ENCODE results near the gene PITX3. TPM values are rescaled to one million over a fixed set of nuclear protein-coding genes. Genes with fewer than 3 reads are reported as not detected.

Gene PITX3
- total and polyA plus RNA-seq, 10 donors = not detected

- intact Hi-C loops (cut with DNase I; ENCODE audit: low total_unique reads) = no loop called here
- TF ChIP-seq CTCF (IDR thresholded peaks at IDR 0.05 in 8 of 11, conservative IDR thresholded peaks at IDR 0.05 in 3 of 11) = no peak
- TF ChIP-seq POLR2AphosphoS5 (IDR thresholded peaks at IDR 0.05) = no peak
- TF ChIP-seq POLR2A (IDR thresholded peaks at IDR 0.05) = no peak
- Histone ChIP-seq H3K36me3 (peaks cover 0 to 89% (median 22%) of the 10 kb centered on the region in 6 donors), H3K9me3 (no peaks in the 10 kb centered on the region), H3K27me3 (replicated peaks in 1 of 7) (no peaks in the 10 kb centered on the region), H3K4me1 (peaks cover 0 to 49% (median 11%) of the 10 kb centered on the region in 6 donors), H3K4me3 (no peak overlapping the region), H3K27ac (no peak overlapping the region)
- DNase-seq = no peak
- WGBS, 5 donors = 70 to 94% (median 91%) methylated on average over 4 of the region's 4 CpGs
Observed at GRCh38 chr10:102262744-102263370, 21.5 kb upstream of the PITX3 start.

GRCh38 chr10:102261842-102262241, 20.5 kb upstream of the PITX3 start:
- Histone ChIP-seq H3K4me1 (peaks cover 0 to 45% (median 3%) of the 10 kb centered on the region in 6 donors), H3K4me3 (no peak overlapping the region), H3K36me3 (peaks cover 0 to 92% (median 24%) of the 10 kb centered on the region in 6 donors), H3K27me3 (replicated peaks in 1 of 7) (no peaks in the 10 kb centered on the region), H3K9me3 (no peaks in the 10 kb centered on the region), H3K27ac (no peak overlapping the region)
- TF ChIP-seq POLR2AphosphoS5 (IDR thresholded peaks at IDR 0.05) (no peak), POLR2A (IDR thresholded peaks at IDR 0.05) (no peak), CTCF (IDR thresholded peaks at IDR 0.05 in 8 of 11, conservative IDR thresholded peaks at IDR 0.05 in 3 of 11) (no peak)
- 80 to 88% (median 86%) methylated on average over 6 of the region's 6 CpGs for whole genome bisulfite sequencing, 5 donors
- intact Hi-C loops (cut with DNase I; ENCODE audit: low total_unique reads) = no loop called here
- DNase-seq = no peak

GRCh38 chr10:102261196-102261595, 19.9 kb upstream of the PITX3 start:
- TF ChIP-seq CTCF (IDR thresholded peaks at IDR 0.05 in 8 of 11, conservative IDR thresholded peaks at IDR 0.05 in 3 of 11) (no peak), POLR2A (IDR thresholded peaks at IDR 0.05) (no peak), POLR2AphosphoS5 (IDR thresholded peaks at IDR 0.05) (no peak)
- Histone ChIP-seq H3K36me3 (peaks cover 0 to 90% (median 25%) of the 10 kb centered on the region in 6 donors), H3K27ac (no peak overlapping the region)

GRCh38 chr10:102255404-102255803, 14.1 kb upstream of the PITX3 start:
- intact Hi-C loops (cut with DNase I; ENCODE audit: low total_unique reads) = no loop called here
- peaks cover 0 to 72% (median 10%) of the 10 kb centered on the region in 6 donors for H3K36me3 ChIP-seq
- peaks cover 0 to 55% (median 7%) of the 10 kb centered on the region in 6 donors for H3K4me1 ChIP-seq
- no peaks in the 10 kb centered on the region for H3K27me3 ChIP-seq (replicated peaks in 1 of 7)
- 95 to 99% (median 98%) methylated on average over 2 of the region's 2 CpGs for WGBS, 5 donors
- H3K27ac ChIP-seq = no peak overlapping the region
- no peak overlapping the region for H3K4me3 ChIP-seq
- TF ChIP-seq POLR2AphosphoS5 (IDR thresholded peaks at IDR 0.05) (no peak), POLR2A (IDR thresholded peaks at IDR 0.05) (no peak), CTCF (IDR thresholded peaks at IDR 0.05 in 8 of 11, conservative IDR thresholded peaks at IDR 0.05 in 3 of 11) (no peak)
- no peaks in the 10 kb centered on the region for H3K9me3 ChIP-seq
- no peak for DNase-seq

More at GRCh38 chr10:102261196-102261595, 19.9 kb upstream of the PITX3 start:
- no peaks in the 10 kb centered on the region for H3K9me3 ChIP-seq
- peaks cover 0 to 44% (median 2%) of the 10 kb centered on the region in 6 donors for H3K4me1 ChIP-seq
- no peak overlapping the region for H3K4me3 ChIP-seq
- H3K27me3 ChIP-seq (replicated peaks in 1 of 7) = no peaks in the 10 kb centered on the region
- no peak for DNase-seq
- intact Hi-C loops (cut with DNase I; ENCODE audit: low total_unique reads) = no loop called here
